Ovary (tissue), 9 donors: Measurements from ENCODE around the gene CRLF2. TPM values are rescaled to one million over a fixed set of nuclear protein-coding genes. Genes with fewer than 3 reads are reported as not detected.
"Not testable (repeated sequence)": the region's sequence is repeated elsewhere in the genome, so short reads cannot be mapped to it uniquely, and the experiment has no call there.

Source experiments
- DNase-seq, 5 donors: peaks; one replicate each; pipeline ENCODE4 v3.0.0-alpha.2; 2019 to 2020
- H3K27ac ChIP-seq, 2 donors: fragments of 200-600 bp; one replicate each; pipeline versions ENCODE4 v1.5.1 to v1.8.0; 2019 to 2022
- H3K27me3 ChIP-seq: fragments of 200-600 bp; one replicate; pipeline ENCODE4 v1.8.0; 2022
- H3K36me3 ChIP-seq: fragments of 200-600 bp; sonication (generic); one replicate; pipeline ENCODE4 v1.5.1; 2019
- H3K4me1 ChIP-seq: one replicate; pipeline ENCODE4 v1.8.1; 2013; ENCODE audit warnings: mild to moderate bottlenecking, moderate library complexity; ENCODE audit not compliant: insufficient read depth
- H3K4me3 ChIP-seq: fragments of 200-600 bp; sonication (generic); one replicate; pipeline ENCODE4 v1.5.1; 2017
- H3K9me3 ChIP-seq, 2 donors: fragments of 200-600 bp in 1 of 2; sonication (generic) in 1 of 2; one replicate each; pipeline versions ENCODE4 v1.5.1 to v1.8.1; 2013 to 2019; ENCODE audit warnings: mild to moderate bottlenecking in 1 of 2, moderate library complexity in 1 of 2
- EP300 ChIP-seq: sonication (generic); formaldehyde crosslinking; IDR thresholded peaks from one replicate; pipeline ENCODE4 v1.6.1; 2017; ENCODE audit warnings: antibody characterized with exemption
- POLR2A ChIP-seq: fragments of 450-650 bp; IDR thresholded peaks from one replicate; pipeline ENCODE4 v1.6.1; 2017; ENCODE audit warnings: antibody characterized with exemption, mild to moderate bottlenecking, moderate library complexity
- WGBS, 3 donors: extraction: QIAGEN DNeasy Blood & Tissue Kit in 1 of 3; methylation state at CpG; one replicate each; pipeline versions ENCODE4 v1.1.5 to v1.1.7; 2013 to 2017; 5-methylcytosine and 5-hydroxymethylcytosine counted together
- intact Hi-C, 4 donors: fragments of 100-400 bp; cut with DNase I; formaldehyde crosslinking; loops; one replicate each; pipeline versions ENCODE4 v1.11.0 to v1.15.1; 2022 to 2023
- polyA plus RNA-seq, 2 donors: library from polyadenylated mRNA; stranded (reverse); fragments of 200-250 nt in 1 of 2; fragments of 350-450 nt in 1 of 2; fragmentation: Illumina TruSeq in 1 of 2; extraction: RNeasy Lipid Tissue Mini Kit (QIAGEN cat#74804) in 1 of 2; gene quantifications; one replicate each; pipeline ENCODE4 v1.2.3, GENCODE V29; 2013 to 2014
- total RNA-seq, 7 donors: library from RNA; depleted of rRNA in 2 of 7; stranded (reverse); fragments of >200 nt in 2 of 7; fragmentation: NEBNext Ultra II Directional in 3 of 7; extraction: Animal tissue kit (Norgen Biotek cat#: 25700) in 3 of 7; gene quantifications; one replicate each; pipeline versions ENCODE4 v1.1.0 to v1.2.4, GENCODE V29; 2016 to 2023
- TF ChIP-seq, protein P1 (sequence below), 3 donors: fragments of 450-650 bp in 2 of 3; fragments of 200-600 bp in 1 of 3; IDR thresholded peaks; one replicate each; pipeline versions ENCODE4 v1.5.1 to v1.8.0; 2016 to 2022; ENCODE audit warnings: antibody characterized with exemption in 3 of 3, mild to moderate bottlenecking in 1 of 3
- donor health status: DM: no; HTN: no; CAD: no; lungs with moderate emphysema.
- donor health status: DM: no; HTN: no; CAD: no.
- donor health status: Bipolar disorder and iron deficiency.
- donor health status: DM: yes; HTN: yes; CAD: no.
- donor health status: DM: no; HTN: no; CAD: no.
- donor health status: DM: yes; HTN: yes; CAD: no.

CRLF2 gene
- total and polyA plus RNA-seq, 9 donors: 0.25 TPM; not detected in 8

GRCh38 chrX:1178580-1179057 is 33.8 kb downstream of the CRLF2 start:
- H3K36me3 ChIP-seq: no peaks in the 10 kb centered on the region
- H3K4me3 ChIP-seq: no peak overlapping the region
- TF ChIP-seq EP300 (no peak), POLR2A (no peak)
- TF ChIP-seq, protein P1, sequence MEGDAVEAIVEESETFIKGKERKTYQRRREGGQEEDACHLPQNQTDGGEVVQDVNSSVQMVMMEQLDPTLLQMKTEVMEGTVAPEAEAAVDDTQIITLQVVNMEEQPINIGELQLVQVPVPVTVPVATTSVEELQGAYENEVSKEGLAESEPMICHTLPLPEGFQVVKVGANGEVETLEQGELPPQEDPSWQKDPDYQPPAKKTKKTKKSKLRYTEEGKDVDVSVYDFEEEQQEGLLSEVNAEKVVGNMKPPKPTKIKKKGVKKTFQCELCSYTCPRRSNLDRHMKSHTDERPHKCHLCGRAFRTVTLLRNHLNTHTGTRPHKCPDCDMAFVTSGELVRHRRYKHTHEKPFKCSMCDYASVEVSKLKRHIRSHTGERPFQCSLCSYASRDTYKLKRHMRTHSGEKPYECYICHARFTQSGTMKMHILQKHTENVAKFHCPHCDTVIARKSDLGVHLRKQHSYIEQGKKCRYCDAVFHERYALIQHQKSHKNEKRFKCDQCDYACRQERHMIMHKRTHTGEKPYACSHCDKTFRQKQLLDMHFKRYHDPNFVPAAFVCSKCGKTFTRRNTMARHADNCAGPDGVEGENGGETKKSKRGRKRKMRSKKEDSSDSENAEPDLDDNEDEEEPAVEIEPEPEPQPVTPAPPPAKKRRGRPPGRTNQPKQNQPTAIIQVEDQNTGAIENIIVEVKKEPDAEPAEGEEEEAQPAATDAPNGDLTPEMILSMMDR (IDR thresholded peaks at IDR 0.05): no peak
- H3K4me1 ChIP-seq: no peaks in the 10 kb centered on the region
- no peak overlapping the region for H3K27ac ChIP-seq
- intact Hi-C loops: no loop called here
- DNase-seq: no peak
- 3 to 8% (median 3%) methylated on average over 20 of the region's 20 CpGs for WGBS, 3 donors
- no peaks in the 10 kb centered on the region for H3K9me3 ChIP-seq
- no peaks in the 10 kb centered on the region for H3K27me3 ChIP-seq

GRCh38 chrX:1176531-1177320 is 35.7 kb downstream of the CRLF2 start:
- H3K9me3 ChIP-seq, H3K27me3 ChIP-seq, intact Hi-C loops, H3K4me1 ChIP-seq, H3K36me3 ChIP-seq, H3K4me3 ChIP-seq, DNase-seq, H3K27ac ChIP-seq: not testable (repeated sequence)
- 83 to 88% (median 84%) methylated on average over 33 of the region's 33 CpGs for WGBS, 3 donors

DNA sequence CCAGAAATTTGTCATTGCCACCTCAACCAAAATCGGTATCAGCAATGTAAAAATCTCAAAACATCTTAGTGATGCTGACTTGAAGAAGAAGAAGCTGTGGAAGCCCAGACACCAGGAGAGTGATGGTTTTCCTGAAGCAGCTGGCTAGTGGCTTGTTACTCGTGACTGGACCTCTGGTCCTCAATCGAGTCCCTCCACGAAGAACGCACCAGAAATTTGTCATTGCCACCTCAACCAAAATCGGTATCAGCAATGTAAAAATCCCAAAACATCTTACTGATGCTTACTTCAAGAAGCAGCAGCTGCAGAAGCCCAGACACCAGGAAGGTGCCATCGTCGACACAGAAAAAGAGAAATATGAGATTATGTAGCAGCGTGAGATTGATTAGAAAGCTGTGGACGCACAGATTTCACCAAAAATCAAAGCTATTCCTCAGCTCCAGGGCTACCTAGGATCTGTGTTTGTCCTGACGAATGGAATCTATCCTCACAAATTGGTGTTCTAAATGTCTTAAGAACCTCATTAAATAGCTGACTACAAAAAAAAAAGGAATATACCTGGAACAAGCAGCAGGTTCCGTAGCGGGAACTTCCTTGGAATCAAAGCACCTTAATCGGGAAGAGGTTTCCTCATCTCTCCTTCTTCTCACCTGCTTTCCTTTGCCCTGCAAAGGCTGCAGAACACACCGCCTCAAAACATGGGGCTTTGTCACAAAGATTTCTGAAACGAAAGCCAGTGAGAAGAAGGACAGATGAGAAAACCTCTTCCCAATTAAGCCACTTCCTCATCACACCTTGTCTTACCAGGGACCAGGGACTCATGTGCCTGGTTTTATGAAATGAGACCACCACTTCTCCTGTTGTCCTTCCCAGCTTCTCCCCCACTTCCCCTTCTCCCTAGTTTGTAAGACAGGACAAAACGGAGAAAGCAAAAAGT is 37.6 kb downstream of the CRLF2 start:
- WGBS, 3 donors: 87 to 93% (median 88%) methylated on average over 14 to 16 of the region's 17 CpGs
- H3K9me3 ChIP-seq, DNase-seq, H3K27ac ChIP-seq, H3K36me3 ChIP-seq, H3K4me1 ChIP-seq, H3K27me3 ChIP-seq, H3K4me3 ChIP-seq, intact Hi-C loops: not testable (repeated sequence)

GRCh38 chrX:1173435-1173834 is 39.0 kb downstream of the CRLF2 start:
- H3K9me3 ChIP-seq, H3K4me1 ChIP-seq, H3K4me3 ChIP-seq, H3K27me3 ChIP-seq, intact Hi-C loops, DNase-seq, H3K27ac ChIP-seq, H3K36me3 ChIP-seq: not testable (repeated sequence)
- 39 to 53% (median 49%) methylated on average over 22 of the region's 22 CpGs for WGBS, 3 donors

GRCh38 chrX:1172496-1172895 is 40.0 kb downstream of the CRLF2 start:
- no peaks in the 10 kb centered on the region for H3K27me3 ChIP-seq
- no peaks in the 10 kb centered on the region for H3K4me1 ChIP-seq
- WGBS, 3 donors: 25 to 41% (median 27%) methylated on average over 13 of the region's 13 CpGs
- no peak overlapping the region for H3K27ac ChIP-seq
- TF ChIP-seq, protein P1 (IDR thresholded peaks at IDR 0.05): no peak
- TF ChIP-seq POLR2A (no peak), EP300 (no peak)
- intact Hi-C loops: no loop called here
- DNase-seq: no peak
- H3K36me3 ChIP-seq: no peaks in the 10 kb centered on the region
- H3K4me3 ChIP-seq: no peak overlapping the region
- H3K9me3 ChIP-seq: no peaks in the 10 kb centered on the region

GRCh38 chrX:1171915-1172314 is 40.5 kb downstream of the CRLF2 start:
- H3K27ac ChIP-seq, DNase-seq, H3K36me3 ChIP-seq, intact Hi-C loops, H3K9me3 ChIP-seq, H3K4me1 ChIP-seq, H3K27me3 ChIP-seq, H3K4me3 ChIP-seq: not testable (repeated sequence)
- 57 to 71% (median 68%) methylated on average over 13 of the region's 13 CpGs for WGBS, 3 donors
